Lung (tissue), 12 donors: ENCODE results near the gene CCDC126. TPM values are rescaled to one million over a fixed set of nuclear protein-coding genes. Genes with fewer than 3 reads are reported as not detected.
"Not testable (repeated sequence)": the region's sequence is repeated elsewhere in the genome, so short reads cannot be mapped to it uniquely, and the experiment has no call there.

Source experiments
- ATAC-seq: fragments of 200-7000 bp; cut with Tn5 transposase; one replicate; pipeline ENCODE4 v1.9.1; 2020; ENCODE audit warnings: moderate number of reproducible peaks; ENCODE audit not compliant: insufficient read depth, low FRiP score
- DNase-seq, 3 donors: peaks; one replicate each; pipeline ENCODE4 v3.0.0-alpha.2; 2013 to 2017
- H3K27ac ChIP-seq, 2 donors: one replicate each; pipeline ENCODE4 v1.5.1; 2013; ENCODE audit warnings: mild to moderate bottlenecking in 2 of 2, moderate library complexity in 2 of 2, control low read depth in 1 of 2, inconsistent platforms in 1 of 2, low read depth in 1 of 2, low read length in 1 of 2
- H3K27me3 ChIP-seq, 3 donors: one replicate each; pipeline ENCODE4 v1.5.1; 2013; ENCODE audit warnings: low read length in 2 of 3; ENCODE audit not compliant: control insufficient read depth in 3 of 3, insufficient read depth in 3 of 3
- H3K36me3 ChIP-seq, 4 donors: one replicate each; pipeline ENCODE4 v1.5.1; 2013; ENCODE audit warnings: low read length in 4 of 4, mild to moderate bottlenecking in 1 of 4, moderate library complexity in 1 of 4; ENCODE audit not compliant: control insufficient read depth in 4 of 4, insufficient read depth in 4 of 4
- H3K4me1 ChIP-seq, 5 donors: one replicate each; pipeline ENCODE4 v1.5.1; 2013; ENCODE audit warnings: low read length in 5 of 5, mild to moderate bottlenecking in 2 of 5, moderate library complexity in 1 of 5; ENCODE audit not compliant: control insufficient read depth in 5 of 5, insufficient read depth in 5 of 5
- H3K4me3 ChIP-seq: one replicate; pipeline ENCODE4 v1.5.1; 2013; ENCODE audit warnings: mild to moderate bottlenecking, control low read depth, moderate library complexity
- H3K9ac ChIP-seq, 2 donors: one replicate each; pipeline ENCODE4 v1.5.1; 2013; ENCODE audit warnings: low read length in 2 of 2, control low read depth in 1 of 2; ENCODE audit not compliant: insufficient read depth in 1 of 2
- H3K9me3 ChIP-seq, 4 donors: one replicate each; pipeline ENCODE4 v1.5.1; 2013; ENCODE audit warnings: low read length in 3 of 4, mild to moderate bottlenecking in 1 of 4, moderate library complexity in 1 of 4; ENCODE audit not compliant: control insufficient read depth in 4 of 4, insufficient read depth in 3 of 4
- WGBS, 2 donors: extraction: QIAGEN DNeasy Blood & Tissue Kit; methylation state at CpG; one replicate each; pipeline ENCODE4 v1.1.7; 2013; 5-methylcytosine and 5-hydroxymethylcytosine counted together
- polyA plus RNA-seq, 2 donors: library from polyadenylated mRNA; stranded (reverse); fragments of 200-250 nt; gene quantifications; one replicate each; pipeline ENCODE4 v1.2.1, GENCODE V29; 2013
- total RNA-seq, 2 donors: library from RNA; depleted of rRNA in 1 of 2; stranded (reverse); fragments of >200 nt in 1 of 2; gene quantifications; one replicate each; pipeline ENCODE4 v1.2.1, GENCODE V29; 2014 to 2021
- TF ChIP-seq, protein P1 (sequence below): IDR thresholded peaks from 2 replicates; pipeline ENCODE4 v1.5.1; 2012; ENCODE audit warnings: mild to moderate bottlenecking; ENCODE audit errors: control extremely low read depth, extremely low read depth
- donor health status: control.
- donor health status: control.
- donor health status: Bipolar disorder and iron deficiency.
- donor health status: healthy.
- donor health status: DM: yes; HTN: yes; CAD: no.

The CCDC126 gene
- total and polyA plus RNA-seq, 4 donors: 4.1 to 21.9 (median 10.0) TPM

DNA sequence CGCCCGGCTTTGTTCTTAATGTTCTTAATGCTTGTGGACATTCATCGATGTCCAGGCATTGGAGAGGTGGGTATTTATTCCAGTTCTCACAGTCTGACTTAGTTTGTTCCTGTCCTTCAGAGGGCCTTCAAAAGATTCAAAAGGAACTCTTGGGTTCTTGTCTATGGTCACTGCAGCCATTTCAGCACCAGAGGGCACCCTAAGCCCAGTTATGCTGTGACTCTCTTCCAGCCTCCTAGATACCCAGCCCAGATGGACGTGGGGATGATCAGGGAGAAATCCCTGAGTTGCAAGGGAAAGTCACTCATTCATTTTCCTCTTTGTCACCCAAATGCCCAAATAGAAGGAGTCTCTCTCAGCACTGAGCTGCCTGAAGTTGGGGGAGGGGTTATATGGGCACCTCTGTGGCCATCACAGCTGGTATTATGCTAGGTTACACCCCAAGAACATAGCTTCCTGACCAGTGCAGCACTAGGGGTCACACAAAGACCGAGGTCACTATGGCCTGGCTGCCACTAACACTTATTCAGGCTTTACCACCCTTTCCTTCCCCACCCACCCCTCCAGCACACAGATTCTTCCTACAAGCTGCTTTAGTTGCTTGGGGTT is 26.5 kb upstream of the CCDC126 start:
- Histone ChIP-seq H3K4me3 (no peak overlapping the region), H3K27ac (no peak overlapping the region), H3K9me3 (no peaks in the 10 kb centered on the region), H3K9ac (no peak overlapping the region), H3K36me3 (no peaks in the 10 kb centered on the region), H3K4me1 (no peaks in the 10 kb centered on the region), H3K27me3 (no peaks in the 10 kb centered on the region)
- WGBS, 2 donors: 29 to 40% methylated on average over 5 of the region's 5 CpGs
- DNase-seq (peak; percentile 80 to 85 (median 82)), ATAC-seq (peak; percentile 97)
- TF ChIP-seq, protein P1, sequence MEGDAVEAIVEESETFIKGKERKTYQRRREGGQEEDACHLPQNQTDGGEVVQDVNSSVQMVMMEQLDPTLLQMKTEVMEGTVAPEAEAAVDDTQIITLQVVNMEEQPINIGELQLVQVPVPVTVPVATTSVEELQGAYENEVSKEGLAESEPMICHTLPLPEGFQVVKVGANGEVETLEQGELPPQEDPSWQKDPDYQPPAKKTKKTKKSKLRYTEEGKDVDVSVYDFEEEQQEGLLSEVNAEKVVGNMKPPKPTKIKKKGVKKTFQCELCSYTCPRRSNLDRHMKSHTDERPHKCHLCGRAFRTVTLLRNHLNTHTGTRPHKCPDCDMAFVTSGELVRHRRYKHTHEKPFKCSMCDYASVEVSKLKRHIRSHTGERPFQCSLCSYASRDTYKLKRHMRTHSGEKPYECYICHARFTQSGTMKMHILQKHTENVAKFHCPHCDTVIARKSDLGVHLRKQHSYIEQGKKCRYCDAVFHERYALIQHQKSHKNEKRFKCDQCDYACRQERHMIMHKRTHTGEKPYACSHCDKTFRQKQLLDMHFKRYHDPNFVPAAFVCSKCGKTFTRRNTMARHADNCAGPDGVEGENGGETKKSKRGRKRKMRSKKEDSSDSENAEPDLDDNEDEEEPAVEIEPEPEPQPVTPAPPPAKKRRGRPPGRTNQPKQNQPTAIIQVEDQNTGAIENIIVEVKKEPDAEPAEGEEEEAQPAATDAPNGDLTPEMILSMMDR: peak; percentile 78

DNA sequence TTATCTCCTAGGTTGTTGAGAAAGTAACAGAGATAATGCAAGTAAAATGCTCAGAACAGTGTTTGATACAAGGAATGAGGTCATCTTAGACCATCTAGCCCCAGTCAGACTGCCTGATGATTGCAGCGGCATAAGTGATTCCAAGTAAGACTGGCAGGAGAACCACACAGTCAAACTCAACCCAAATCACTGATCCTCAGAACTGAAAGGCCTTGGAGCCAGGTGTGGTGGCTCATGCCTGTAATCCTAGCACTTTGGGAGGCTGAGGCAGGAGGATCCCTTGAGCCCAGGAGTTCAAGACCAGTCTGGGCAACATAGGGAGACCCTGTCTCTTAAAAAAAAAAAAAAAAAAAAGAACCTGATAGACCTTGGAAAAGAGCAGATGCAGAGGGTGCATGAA is 15.2 kb upstream of the CCDC126 start:
- H3K4me3 ChIP-seq, H3K27ac ChIP-seq, ATAC-seq, H3K9ac ChIP-seq, H3K27me3 ChIP-seq, DNase-seq, H3K9me3 ChIP-seq, H3K4me1 ChIP-seq, H3K36me3 ChIP-seq: not testable (repeated sequence)
- WGBS, 2 donors: 97 to 100% methylated on average over 1 of the region's 1 CpG

DNA sequence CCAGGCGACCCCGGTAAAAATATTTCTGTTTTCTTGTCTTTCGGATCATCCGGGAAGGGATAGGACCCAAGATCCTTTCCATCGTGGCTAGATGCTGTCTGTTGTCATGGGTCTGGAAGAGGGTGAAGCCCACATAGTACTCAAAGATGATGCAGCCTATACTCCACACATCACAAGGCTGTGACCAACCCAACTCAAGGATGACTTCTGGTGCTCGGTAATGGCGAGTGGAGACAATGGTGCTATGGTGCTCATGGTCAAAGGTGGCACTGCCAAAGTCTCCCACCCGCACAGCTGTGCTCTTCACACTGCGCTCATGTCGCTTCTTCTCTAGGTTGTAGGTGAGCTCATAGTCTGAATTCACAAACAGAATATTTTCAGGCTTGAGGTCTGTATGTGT is 11.9 kb upstream of the CCDC126 start:
- H3K27me3 ChIP-seq, H3K9ac ChIP-seq, H3K27ac ChIP-seq, H3K4me1 ChIP-seq, H3K36me3 ChIP-seq, ATAC-seq, H3K9me3 ChIP-seq, H3K4me3 ChIP-seq, DNase-seq: not testable (repeated sequence)
- 97 to 98% methylated on average over 10 of the region's 10 CpGs for WGBS, 2 donors

DNA sequence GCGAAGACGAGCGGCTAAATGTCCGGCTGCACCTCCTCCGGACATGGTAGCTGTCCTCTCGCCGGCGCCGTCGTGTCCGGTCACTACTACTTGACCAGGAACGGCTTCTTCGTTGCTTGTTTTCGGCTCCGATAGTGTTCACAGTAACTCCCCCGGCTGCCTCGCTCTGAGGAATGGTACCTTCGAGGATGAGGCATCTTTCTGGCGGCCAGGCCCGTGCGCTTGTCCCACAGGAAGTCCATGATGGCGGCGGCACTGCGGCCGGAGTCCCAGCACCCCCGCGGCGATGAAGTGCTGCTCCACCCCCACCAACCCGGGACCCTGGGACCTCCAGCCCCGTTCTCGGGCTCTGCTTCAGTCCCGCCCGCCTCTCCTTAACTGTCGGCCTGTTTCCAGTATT is 11.0 kb upstream of the CCDC126 start:
- H3K36me3 ChIP-seq: no peaks in the 10 kb centered on the region
- peaks cover 0 to 5% (median 0%) of the 10 kb centered on the region in 4 donors for H3K9me3 ChIP-seq
- DNase-seq (no peak), ATAC-seq (no peak)
- H3K4me3 ChIP-seq: no peak overlapping the region
- no peaks in the 10 kb centered on the region for H3K27me3 ChIP-seq
- TF ChIP-seq, protein P1: no peak
- WGBS, 2 donors: 92 to 93% methylated on average over 34 of the region's 34 CpGs
- no peak overlapping the region for H3K9ac ChIP-seq
- no peak overlapping the region for H3K27ac ChIP-seq
- no peaks in the 10 kb centered on the region for H3K4me1 ChIP-seq
